Naive thymus-derived CD4-positive, alpha-beta T cell (primary cell): Measurements from ENCODE around the gene CENPM. TPM values are rescaled to one million over a fixed set of nuclear protein-coding genes. Genes with fewer than 3 reads are reported as not detected.

Experiments
- ATAC-seq: fragments of 150-1000 bp; cut with Tn5 transposase; 2 replicates; pipeline ENCODE4 v1.10.0; 2021; ENCODE audit warnings: mild to moderate bottlenecking, moderate library complexity
- CTCF ChIA-PET: fragments of 350-600 bp; sonication (Branson Sonifier 250); formaldehyde crosslinking; loops from one replicate; lab custom pipeline; 2021; ENCODE audit warnings: antibody characterized with exemption; lab: Charles Lee
- POLR2A ChIA-PET: fragments of 350-600 bp; sonication (Branson Sonifier 250); formaldehyde crosslinking; loops from one replicate; lab custom pipeline; 2021; ENCODE audit warnings: antibody characterized with exemption, inconsistent platforms; lab: Charles Lee
- DNase-seq, 9 donors: peaks; one replicate each; pipeline versions ENCODE4 v3.0.0 to v3.0.0-alpha.2; 2020 to 2022; ENCODE audit warnings: mixed read lengths in 1 of 9
- H3K27ac ChIP-seq: one replicate; pipeline ENCODE4 v1.7.0; 2013; ENCODE audit warnings: mild to moderate bottlenecking, low read depth, low read length, moderate library complexity
- H3K27me3 ChIP-seq, 2 donors: one replicate each; pipeline ENCODE4 v1.7.0; 2013; ENCODE audit warnings: low read length in 2 of 2, mild to moderate bottlenecking in 2 of 2, moderate library complexity in 2 of 2; ENCODE audit not compliant: control insufficient read depth in 2 of 2, insufficient read depth in 2 of 2
- H3K36me3 ChIP-seq, 3 experiments: 1 replicate in 2 of 3; 2 replicates in 1 of 3; pipeline ENCODE4 v1.7.0; 2013; ENCODE audit warnings: low read length in 3 of 3, mild to moderate bottlenecking in 3 of 3, moderate library complexity in 1 of 3; ENCODE audit not compliant: insufficient read depth in 3 of 3, control insufficient read depth in 2 of 3
- H3K4me1 ChIP-seq, 2 donors: one replicate each; pipeline ENCODE4 v1.7.0; 2013; ENCODE audit warnings: low read length in 2 of 2, mild to moderate bottlenecking in 2 of 2, moderate library complexity in 1 of 2; ENCODE audit not compliant: control insufficient read depth in 2 of 2, insufficient read depth in 2 of 2
- H3K4me3 ChIP-seq: 2 replicates; pipeline ENCODE4 v1.7.0; 2013; ENCODE audit warnings: mild to moderate bottlenecking, low read length
- H3K9me3 ChIP-seq, 3 experiments: 1 replicate in 2 of 3; 2 replicates in 1 of 3; pipeline ENCODE4 v1.7.0; 2013; ENCODE audit warnings: low read length in 3 of 3; ENCODE audit not compliant: control insufficient read depth in 2 of 3
- H3K27ac Mint-ChIP-seq, 9 donors: one replicate each; pipeline ENCODE4 v1.8.0; 2020 to 2022; ENCODE audit warnings: mixed read lengths in 9 of 9, mild to moderate bottlenecking in 8 of 9, moderate library complexity in 5 of 9, inconsistent platforms in 2 of 9
- H3K27me3 Mint-ChIP-seq, 5 donors: one replicate each; pipeline ENCODE4 v1.8.0; 2021 to 2022; ENCODE audit warnings: mixed read lengths in 5 of 5, mild to moderate bottlenecking in 1 of 5
- H3K36me3 Mint-ChIP-seq, 5 donors: one replicate each; pipeline ENCODE4 v1.8.0; 2020 to 2022; ENCODE audit warnings: mixed read lengths in 5 of 5, mild to moderate bottlenecking in 3 of 5, inconsistent platforms in 1 of 5
- H3K4me1 Mint-ChIP-seq, 7 donors: one replicate each; pipeline ENCODE4 v1.8.0; 2020 to 2022; ENCODE audit warnings: mixed read lengths in 7 of 7, mild to moderate bottlenecking in 3 of 7, inconsistent platforms in 1 of 7
- H3K4me3 Mint-ChIP-seq, 10 donors: one replicate each; pipeline ENCODE4 v1.8.0; 2020 to 2022; ENCODE audit warnings: mild to moderate bottlenecking in 10 of 10, mixed read lengths in 10 of 10, moderate library complexity in 6 of 10, inconsistent platforms in 2 of 10
- H3K9me3 Mint-ChIP-seq, 11 donors: one replicate each; pipeline ENCODE4 v1.8.0; 2020 to 2022; ENCODE audit warnings: mixed read lengths in 11 of 11, mild to moderate bottlenecking in 4 of 11, inconsistent platforms in 1 of 11, moderate library complexity in 1 of 11
- intact Hi-C, 2 donors: fragments of 100-400 bp; cut with micrococcal nuclease; formaldehyde crosslinking; loops; one replicate each; pipeline ENCODE4 v1.15.1; 2023
- polyA plus RNA-seq, 2 donors: library from polyadenylated mRNA; unstranded; fragments of 300-500 nt; fragmentation: Illumina TruSeq; gene quantifications; one replicate each; pipeline ENCODE4 v1.2.3, GENCODE V29; 2021
- total RNA-seq, 6 experiments: library from RNA in 5 of 6; stranded (reverse) in 5 of 6; gene quantifications; 1 replicate in 5 of 6; 2 replicates in 1 of 6; pipeline ENCODE4 v1.2.3 and lab custom pipeline; 2021 to 2026

CENPM gene
- total and polyA plus RNA-seq, 7 experiments from 2014 or later: 2.3 to 51.1 (median 8.1) TPM

DNA sequence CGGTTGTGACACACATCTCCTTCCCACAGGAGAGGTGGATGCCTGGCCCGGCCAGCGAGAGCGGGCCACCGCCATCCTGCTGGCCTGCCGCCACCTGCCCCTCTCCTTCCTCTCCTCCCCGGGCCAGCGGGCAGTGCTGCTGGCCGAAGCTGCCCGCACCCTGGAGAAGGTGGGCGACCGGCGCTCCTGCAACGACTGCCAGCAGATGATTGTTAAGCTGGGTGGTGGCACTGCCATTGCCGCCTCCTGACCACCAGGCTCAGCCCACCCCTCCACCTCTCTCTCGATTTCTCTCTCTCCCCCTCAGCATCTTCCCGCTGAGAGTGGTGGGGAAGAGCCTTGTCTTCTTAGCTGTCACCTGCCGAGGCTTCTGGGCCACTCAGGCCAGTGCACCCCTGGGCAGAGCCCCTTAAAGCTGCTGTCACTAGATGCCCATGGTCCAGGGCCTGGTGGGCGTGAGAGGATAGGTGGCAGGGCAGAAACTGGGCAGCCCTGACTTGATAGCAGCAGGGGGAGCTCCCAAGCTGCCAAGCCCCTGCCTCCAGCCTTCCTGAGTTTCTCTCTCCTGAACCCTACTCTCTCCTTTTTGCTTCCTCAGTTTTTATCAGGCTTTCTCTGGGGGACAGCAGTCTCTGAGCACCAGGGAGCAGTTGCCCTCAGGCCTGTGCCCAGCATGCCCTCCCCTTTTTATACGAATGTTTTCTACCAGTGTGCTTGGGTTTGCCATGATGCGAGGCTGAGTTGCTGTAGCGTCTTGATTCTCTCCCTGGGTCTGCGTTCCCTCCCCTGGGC is 41.3 kb downstream of the CENPM start:
- no peaks in the 10 kb centered on the region for H3K27me3 ChIP-seq
- Mint-ChIP-seq H3K9me3 (no peaks in the 10 kb centered on the region), H3K4me3 (no peak overlapping the region), H3K27me3 (peaks cover 4 to 14% (median 5%) of the 10 kb centered on the region in 5 donors), H3K27ac (peak overlapping the region in 2 of 9 donors; percentile 9 to 83), H3K36me3 (peaks cover 0 to 12% (median 0%) of the 10 kb centered on the region in 5 donors), H3K4me1 (peaks cover 4 to 21% (median 18%) of the 10 kb centered on the region in 7 donors)
- no peak for ATAC-seq
- ChIA-PET CTCF (interaction anchor here (0.5 to 1.5 kb wide), 2 partner anchors 106 to 208 kb away, joined by 4 to 5 read pairs; no protein-coding TSS in a partner anchor), POLR2A (interaction anchor here (0.9 to 1.2 kb wide), 2 partner anchors 20 to 160 kb away, joined by 3 read pairs; no protein-coding TSS in a partner anchor)
- peaks cover 0 to 46% (median 0%) of the 10 kb centered on the region in 3 experiments for H3K36me3 ChIP-seq
- intact Hi-C loops: loop anchor here in 1 of 2 donors (5.0 kb wide), 1 partner anchor 33 kb away; no protein-coding TSS in a partner anchor
- peaks cover 14 to 19% of the 10 kb centered on the region in 2 donors for H3K4me1 ChIP-seq
- no peaks in the 10 kb centered on the region for H3K9me3 ChIP-seq
- H3K4me3 ChIP-seq: no peak overlapping the region
- H3K27ac ChIP-seq: no peak overlapping the region
- DNase-seq: no peak

GRCh38 chr22:41904450-41905410 is 42.2 kb downstream of the CENPM start:
- ATAC-seq (no peak), DNase-seq (no peak)
- H3K36me3 Mint-ChIP-seq: peaks cover 0 to 15% (median 0%) of the 10 kb centered on the region in 5 donors
- H3K27me3 ChIP-seq: no peaks in the 10 kb centered on the region
- intact Hi-C loops: loop anchor here in 1 of 2 donors (5.0 kb wide), 1 partner anchor 32 kb away; no protein-coding TSS in a partner anchor
- H3K4me1 Mint-ChIP-seq: peaks cover 4 to 21% (median 18%) of the 10 kb centered on the region in 7 donors
- ChIA-PET CTCF (interaction anchor here (0.5 kb wide), 1 partner anchor 105 kb away, joined by 4 read pairs; no protein-coding TSS in a partner anchor), POLR2A (interaction anchor here (0.8 to 1.2 kb wide), 2 partner anchors 10 to 20 kb away, joined by 3 read pairs; no protein-coding TSS in a partner anchor)
- peaks cover 14 to 19% of the 10 kb centered on the region in 2 donors for H3K4me1 ChIP-seq
- H3K4me3 Mint-ChIP-seq: no peak overlapping the region
- H3K9me3 ChIP-seq: no peaks in the 10 kb centered on the region
- H3K27ac Mint-ChIP-seq: peak overlapping the region in 1 of 9 donors; percentile 15
- H3K4me3 ChIP-seq: no peak overlapping the region
- H3K27me3 Mint-ChIP-seq: peaks cover 4 to 12% (median 5%) of the 10 kb centered on the region in 5 donors
- no peak overlapping the region for H3K27ac ChIP-seq
- no peaks in the 10 kb centered on the region for H3K9me3 Mint-ChIP-seq
- H3K36me3 ChIP-seq: peaks cover 0 to 55% (median 6%) of the 10 kb centered on the region in 3 experiments

- Mint-ChIP-seq H3K4me3 (no peak overlapping the region), H3K27ac (no peak overlapping the region), H3K36me3 (peaks cover 0 to 24% (median 0%) of the 10 kb centered on the region in 5 donors), H3K9me3 (no peaks in the 10 kb centered on the region), H3K4me1 (peaks cover 0 to 8% (median 5%) of the 10 kb centered on the region in 7 donors), H3K27me3 (no peaks in the 10 kb centered on the region)
- Histone ChIP-seq H3K4me3 (no peak overlapping the region), H3K4me1 (peaks cover 2 to 5% of the 10 kb centered on the region in 2 donors), H3K36me3 (peaks cover 0 to 73% (median 10%) of the 10 kb centered on the region in 3 experiments), H3K9me3 (no peaks in the 10 kb centered on the region), H3K27ac (no peak overlapping the region), H3K27me3 (no peaks in the 10 kb centered on the region)
- intact Hi-C loops: no loop called here
- DNase-seq (no peak), ATAC-seq (no peak)
- CTCF ChIA-PET: interaction anchor here (0.6 kb wide), 1 partner anchor 64 kb away, joined by 3 read pairs; no protein-coding TSS in a partner anchor
- POLR2A ChIA-PET: no interaction called here
Observed at GRCh38 chr22:41902932-41903421, 44.0 kb downstream of the CENPM start.

- CTCF ChIA-PET: no interaction called here
- H3K27ac Mint-ChIP-seq: no peak overlapping the region
Observed at GRCh38 chr22:41902016-41902415, 44.9 kb downstream of the CENPM start.

DNA sequence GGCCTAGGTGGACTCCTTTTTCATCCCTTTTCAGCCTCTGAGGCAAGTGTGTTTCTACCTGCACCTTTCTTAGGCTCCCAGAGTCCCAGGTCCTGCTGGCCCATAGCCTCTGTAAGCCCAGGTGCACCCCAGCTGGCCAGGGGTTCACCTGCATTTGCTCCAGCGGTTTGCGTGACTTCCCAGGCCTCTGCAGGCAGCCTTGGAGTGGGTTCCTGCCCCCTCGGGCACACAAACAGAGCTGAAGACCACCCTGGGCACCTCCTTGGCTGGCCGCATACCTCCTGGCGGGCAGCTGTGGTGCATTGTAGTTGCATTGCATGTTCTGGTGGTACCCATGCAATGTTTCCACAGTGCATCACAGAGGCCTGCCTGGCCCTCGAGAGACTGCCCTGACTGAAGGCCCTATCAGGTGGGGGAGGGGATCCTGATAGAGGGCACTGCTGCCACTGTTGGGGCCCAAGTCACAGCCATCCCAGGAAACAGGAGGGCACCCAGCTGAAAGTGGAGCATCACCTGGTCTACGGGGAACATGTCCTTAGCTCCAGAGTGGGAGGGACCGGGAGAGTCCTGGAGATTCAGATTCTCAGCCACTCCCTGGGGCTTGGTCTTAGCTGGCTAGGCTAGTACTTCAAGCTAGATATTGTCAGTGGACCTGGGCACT is 46.2 kb downstream of the CENPM start:
- no peaks in the 10 kb centered on the region for H3K4me1 ChIP-seq
- ATAC-seq: no peak
- no peak overlapping the region for H3K27ac ChIP-seq
- intact Hi-C loops: no loop called here
- H3K4me3 ChIP-seq: no peak overlapping the region
- H3K9me3 Mint-ChIP-seq: no peaks in the 10 kb centered on the region
- no peaks in the 10 kb centered on the region for H3K9me3 ChIP-seq
- peaks cover 0 to 92% (median 17%) of the 10 kb centered on the region in 3 experiments for H3K36me3 ChIP-seq
- H3K4me3 Mint-ChIP-seq: no peak overlapping the region
- no peaks in the 10 kb centered on the region for H3K27me3 Mint-ChIP-seq
- H3K36me3 Mint-ChIP-seq: peaks cover 0 to 37% (median 8%) of the 10 kb centered on the region in 5 donors
- no peaks in the 10 kb centered on the region for H3K4me1 Mint-ChIP-seq
- ChIA-PET CTCF (interaction anchor here (0.6 kb wide), 1 partner anchor 514 kb away, joined by 3 read pairs; no protein-coding TSS in a partner anchor), POLR2A (no interaction called here)
- no peak for DNase-seq
- H3K27me3 ChIP-seq: no peaks in the 10 kb centered on the region
- H3K27ac Mint-ChIP-seq: no peak overlapping the region

More at GRCh38 chr22:41902016-41902415, 44.9 kb downstream of the CENPM start:
- POLR2A ChIA-PET: no interaction called here
- Mint-ChIP-seq H3K36me3 (peaks cover 0 to 32% (median 4%) of the 10 kb centered on the region in 5 donors), H3K4me1 (no peaks in the 10 kb centered on the region), H3K27me3 (no peaks in the 10 kb centered on the region), H3K9me3 (no peaks in the 10 kb centered on the region), H3K4me3 (no peak overlapping the region)
- ATAC-seq (no peak), DNase-seq (no peak)
- intact Hi-C loops: no loop called here
- Histone ChIP-seq H3K27me3 (no peaks in the 10 kb centered on the region), H3K9me3 (no peaks in the 10 kb centered on the region), H3K4me1 (no peaks in the 10 kb centered on the region), H3K4me3 (no peak overlapping the region), H3K36me3 (peaks cover 0 to 82% (median 13%) of the 10 kb centered on the region in 3 experiments), H3K27ac (no peak overlapping the region)
